Smooth muscle cell of the brain vasculature (primary cell): Measurements from ENCODE around the gene LY6G5C.

Source experiments
- DNase-seq: peaks from one replicate; pipeline ENCODE4 v3.0.0-alpha.2; 2012; ENCODE audit warnings: low read depth, low spot score

Gene LY6G5C

GRCh38 chr6:31663126-31663960, 17.5 kb downstream of the LY6G5C start:
- DNase-seq, result no peak

GRCh38 chr6:31662124-31662723, 18.6 kb downstream of the LY6G5C start:
- DNase-seq, result no peak

- no peak for DNase-seq
Observed at GRCh38 chr6:31661262-31662123, 19.4 kb downstream of the LY6G5C start.

GRCh38 chr6:31660381-31661261, 20.2 kb downstream of the LY6G5C start, which contains the start of gene C6orf47:
C6orf47 (minus strand) TSS chr6:31660778; CDS start chr6:31659947, 831 bp downstream.
- DNase-seq, result peak; percentile 51

- no peak for DNase-seq
Observed at GRCh38 chr6:31659649-31660380, 21.1 kb downstream of the LY6G5C start.

- no peak for DNase-seq
Observed at GRCh38 chr6:31658983-31659648, 21.8 kb downstream of the LY6G5C start.

GRCh38 chr6:31658158-31658688, 22.6 kb downstream of the LY6G5C start:
- no peak for DNase-seq

GRCh38 chr6:31657406-31658157, 23.3 kb downstream of the LY6G5C start:
- no peak for DNase-seq

GRCh38 chr6:31655349-31656237, 25.3 kb downstream of the LY6G5C start, which contains the start of gene APOM:
APOM (plus strand) TSS chr6:31655894; CDS start chr6:31655967, 73 bp downstream.
- no peak for DNase-seq

GRCh38 chr6:31654574-31655348, 26.1 kb downstream of the LY6G5C start:
- DNase-seq, result no peak

- DNase-seq, result no peak
Observed at GRCh38 chr6:31652925-31653724, 27.7 kb downstream of the LY6G5C start.

GRCh38 chr6:31651602-31652191, 29.2 kb downstream of the LY6G5C start:
- no peak for DNase-seq

GRCh38 chr6:31645325-31645724, 35.5 kb downstream of the LY6G5C start:
- no peak for DNase-seq

- no peak for DNase-seq
Observed at GRCh38 chr6:31643818-31644454, 36.9 kb downstream of the LY6G5C start.
